ENCODE measurements around the gene ATG13. TPM values are rescaled to one million over a fixed set of nuclear protein-coding genes. Genes with fewer than 3 reads are reported as not detected.

ATG13 gene
- total and polyA plus RNA-seq, 2 of the 8 experiments (the other 6 are each of a cell fraction or from before 2014, with no cell fraction given), result 65.0 to 77.4 TPM

- Histone ChIP-seq H2BK12ac (ENCODE audit: low read depth, low read length) (no peak overlapping the region), H3K9ac (replicated peaks in 1 of 4; ENCODE audit: extremely low read depth in 1 of 4, low read depth in 3 of 4, low read length in 3 of 4) (no peak overlapping the region), H2BK120ac (replicated peaks; ENCODE audit: low read depth, low read length) (no peak overlapping the region), H4K20me1 (replicated peaks in 1 of 2; ENCODE audit: control insufficient read depth in 1 of 2, insufficient read depth in 2 of 2, low read length in 2 of 2) (no peaks in the 10 kb centered on the region), H3K27ac (ENCODE audit: low read depth, low read length) (no peak overlapping the region), H3K9me3 (ENCODE audit: insufficient read depth in 2 of 2, low read depth in 1 of 2, low read length in 1 of 2) (no peaks in the 10 kb centered on the region), H3K18ac (ENCODE audit: extremely low read depth, low read length) (no peak overlapping the region), H2BK15ac (ENCODE audit: low read length) (no peak overlapping the region), H3K4me2 (ENCODE audit: insufficient read depth in 1 of 2, low read depth in 2 of 2, low read length in 2 of 2) (peak overlapping the region; percentile 36 to 81; a peak in 2 of 4 replicates), H2BK20ac (ENCODE audit: low read length) (no peak overlapping the region), H3K79me1 (ENCODE audit: low read depth, low read length) (peaks cover 5% of the 10 kb centered on the region; the same call in 1 of the 2 replicates), H3K14ac (ENCODE audit: insufficient read length) (no peak overlapping the region), H3K36me3 (ENCODE audit: control insufficient read depth in 2 of 4, insufficient read depth in 4 of 4, low read length in 3 of 4) (peaks cover 0 to 7% (median 0%) of the 10 kb centered on the region in 4 experiments; a peak in 1 of 8 replicates), H2AFZ (ENCODE audit: low read length) (no peak overlapping the region), H3K27me3 (replicated peaks in 1 of 4; ENCODE audit: control insufficient read depth in 3 of 4, extremely low read depth in 1 of 4, insufficient read depth in 3 of 4, low read length in 3 of 4) (no peaks in the 10 kb centered on the region), H4K5ac (ENCODE audit: insufficient read length, low read depth, low read length) (no peak overlapping the region), H3K23ac (ENCODE audit: insufficient read length) (no peak overlapping the region), H3K79me2 (ENCODE audit: control insufficient read depth in 1 of 2, insufficient read depth in 2 of 2, low read length in 2 of 2) (peaks cover 0 to 41% of the 10 kb centered on the region in 2 experiments; a peak in 3 of 4 replicates), H3K4ac (replicated peaks; ENCODE audit: insufficient read length, low read depth, low read length) (no peak overlapping the region), H3K4me1 (replicated peaks in 1 of 4; ENCODE audit: control insufficient read depth in 3 of 4, insufficient read depth in 4 of 4, low read length in 3 of 4) (no peaks in the 10 kb centered on the region; a peak in 1 of 7 replicates), H3K4me3 (ENCODE audit: extremely low read depth in 1 of 4, insufficient read depth in 2 of 4, low read depth in 3 of 4, low read length in 4 of 4) (peak overlapping the region in 1 of 4 experiments; percentile 40; a peak in 3 of 8 replicates), H4K91ac (replicated peaks; ENCODE audit: insufficient read length, low read length) (no peak overlapping the region), H2AK5ac (ENCODE audit: low read depth, low read length) (no peak overlapping the region), H3K23me2 (ENCODE audit: low read depth, low read length) (no peaks in the 10 kb centered on the region), H4K8ac (ENCODE audit: extremely low read depth, insufficient read depth, low read length) (no peak overlapping the region), H3K56ac (replicated peaks; ENCODE audit: insufficient read length, low read depth, low read length) (no peak overlapping the region), H2BK5ac (ENCODE audit: low read depth, low read length) (no peak overlapping the region)
- DNase-seq (ENCODE audit: low read depth in 1 of 2, low spot score in 2 of 2) (no peak), FAIRE-seq (no peak)
- ChIA-PET CTCF (ENCODE audit: partially characterized antibody) (interaction anchor here (0.6 to 2.0 kb wide), 13 partner anchors 8 to 227 kb away, joined by 3 to 6 read pairs (median 4); partner anchors contain the start of genes ARHGAP1 and ZNF408), POLR2A (ENCODE audit: partially characterized antibody) (interaction anchor here (0.9 to 2.0 kb wide), 9 partner anchors 9 to 235 kb away, joined by 3 to 6 read pairs (median 4); partner anchors contain the start of genes ARHGAP1 and ZNF408)
- 86% methylated on average over 6 of the region's 6 CpGs; no CpG with 5 or more reads in 1 of the 2 experiments for WGBS, 2 experiments (ENCODE audit: extremely low coverage in 1 of 2, insufficient coverage in 1 of 2, insufficient read length in 1 of 2, insufficient replicate concordance in 2 of 2, low coverage in 1 of 2, low lambda C conversion rate in 2 of 2, missing lambda C conversion rate in 1 of 2)
- TF ChIP-seq ATF3 (IDR thresholded peaks at IDR 0.05; ENCODE audit: insufficient read depth, low read depth, low read length), result no peak
- no peak for TF ChIP-seq CHD2 (IDR thresholded peaks at IDR 0.05; ENCODE audit: low read length)
- no peak for TF ChIP-seq RAD21 (IDR thresholded peaks at IDR 0.05 in 1 of 2, conservative IDR thresholded peaks at IDR 0.05 in 1 of 2; ENCODE audit: low read depth in 2 of 2, low read length in 2 of 2)
- no peak for TF ChIP-seq NRF1 (IDR thresholded peaks at IDR 0.05; ENCODE audit: low read depth, low read length)
- TF ChIP-seq CEBPB (IDR thresholded peaks at IDR 0.05; ENCODE audit: low read depth, low read length), result no peak
- no peak for TF ChIP-seq SIX5 (IDR thresholded peaks at IDR 0.05; ENCODE audit: low read depth, low read length)
- TF ChIP-seq EP300 (IDR thresholded peaks at IDR 0.05; ENCODE audit: borderline replicate concordance in 1 of 2, low read depth in 2 of 2, low read length in 2 of 2), result no peak
- no peak for TF ChIP-seq CTCF (IDR thresholded peaks at IDR 0.05; ENCODE audit: control extremely low read depth in 1 of 3, insufficient read depth in 1 of 3, low read depth in 1 of 3, low read length in 3 of 3)
Observed at GRCh38 chr11:46618837-46619236, 1.5 kb downstream of the ATG13 start.

Measured in H1 (cell line).